Activated CD8-positive, alpha-beta memory T cell treated with anti-CD3 and anti-CD28 coated beads for 36 hours (primary cell): Measurements from ENCODE around the gene GMIP. TPM values are rescaled to one million over a fixed set of nuclear protein-coding genes. Genes with fewer than 3 reads are reported as not detected.

Experiments used
- CTCF ChIA-PET: fragments of 350-600 bp; sonication (Branson Sonifier 250); formaldehyde crosslinking; loops from one replicate; lab custom pipeline; 2021; ENCODE audit warnings: antibody characterized with exemption; lab: Charles Lee
- POLR2A ChIA-PET: fragments of 350-600 bp; sonication (Branson Sonifier 250); formaldehyde crosslinking; loops from one replicate; lab custom pipeline; 2021; ENCODE audit warnings: antibody characterized with exemption; lab: Charles Lee
- total RNA-seq, 2 experiments: library from RNA; stranded (reverse); gene quantifications; one replicate each; pipeline ENCODE4 v1.2.3, GENCODE V29; 2021

The GMIP gene
- total RNA-seq, 2 experiments from 2014 or later = 58.1 to 60.9 TPM

- POLR2A ChIA-PET = no interaction called here
- CTCF ChIA-PET = no interaction called here
These were observed 3.8 kb upstream of the GMIP start for GRCh38 chr19:19647037-19647835.

- ChIA-PET CTCF (interaction anchor here (1.9 to 3.5 kb wide), 2 partner anchors 16 to 113 kb away, joined by 17 to 32 read pairs; no protein-coding TSS in a partner anchor), POLR2A (interaction anchor here (1.0 kb wide), 1 partner anchor 16 kb away, joined by 4 read pairs; no protein-coding TSS in a partner anchor)
These were observed 1.9 kb upstream of the GMIP start for GRCh38 chr19:19645233-19645870.

GRCh38 chr19:19644054-19644388 lies 564 bp upstream of the GMIP start:
- POLR2A ChIA-PET = no interaction called here
- CTCF ChIA-PET = interaction anchor here (0.7 to 3.5 kb wide), 22 partner anchors 9 to 314 kb away, joined by 3 to 32 read pairs (median 5); partner anchors contain the start of genes YJEFN3 and ZNF101

- POLR2A ChIA-PET = no interaction called here
These were observed 825 bp downstream of the GMIP start for GRCh38 chr19:19642506-19643157.

GRCh38 chr19:19637523-19638251 lies 5.8 kb downstream of the GMIP start:
- ChIA-PET POLR2A (interaction anchor here (1.2 kb wide), 1 partner anchor 9 kb away, joined by 3 read pairs; no protein-coding TSS in a partner anchor), CTCF (interaction anchor here (3.8 kb wide), 1 partner anchor 106 kb away, joined by 10 read pairs; no protein-coding TSS in a partner anchor)

More at GRCh38 chr19:19642506-19643157, 825 bp downstream of the GMIP start:
- CTCF ChIA-PET = interaction anchor here (2.0 kb wide), 1 partner anchor 19 kb away, joined by 5 read pairs; no protein-coding TSS in a partner anchor

- CTCF ChIA-PET = no interaction called here
- POLR2A ChIA-PET = interaction anchor here (1.2 kb wide), 1 partner anchor 9 kb away, joined by 3 read pairs; no protein-coding TSS in a partner anchor
These were observed 6.3 kb downstream of the GMIP start for GRCh38 chr19:19637186-19637522.

- ChIA-PET CTCF (interaction anchor here (0.8 kb wide), 1 partner anchor 104 kb away, joined by 3 read pairs; no protein-coding TSS in a partner anchor), POLR2A (interaction anchor here (1.2 kb wide), 1 partner anchor 8 kb away, joined by 3 read pairs; no protein-coding TSS in a partner anchor)
These were observed 6.8 kb downstream of the GMIP start for GRCh38 chr19:19636573-19637185.

GRCh38 chr19:19635313-19635702 lies 8.1 kb downstream of the GMIP start:
- POLR2A ChIA-PET = no interaction called here
- CTCF ChIA-PET = no interaction called here

GRCh38 chr19:19634516-19635312 lies 8.7 kb downstream of the GMIP start:
- CTCF ChIA-PET = interaction anchor here (1.5 to 1.7 kb wide), 2 partner anchors 9 to 103 kb away, joined by 4 to 8 read pairs; partner anchors contain the start of gene GMIP
- POLR2A ChIA-PET = interaction anchor here (0.6 kb wide), 1 partner anchor 44 kb away, joined by 5 read pairs; no protein-coding TSS in a partner anchor

GRCh38 chr19:19633711-19634515 lies 9.5 kb downstream of the GMIP start:
- ChIA-PET CTCF (interaction anchor here (1.5 to 1.7 kb wide), 2 partner anchors 10 to 102 kb away, joined by 4 to 8 read pairs; partner anchors contain the start of gene GMIP), POLR2A (interaction anchor here (0.6 kb wide), 2 partner anchors 27 to 45 kb away, joined by 5 to 7 read pairs; no protein-coding TSS in a partner anchor)

- ChIA-PET CTCF (interaction anchor here (1.7 kb wide), 1 partner anchor 11 kb away, joined by 8 read pairs; the partner anchor contains the start of gene GMIP), POLR2A (no interaction called here)
These were observed 10.8 kb downstream of the GMIP start for GRCh38 chr19:19632661-19633060.

- CTCF ChIA-PET = interaction anchor here (1.0 kb wide), 1 partner anchor 13 kb away, joined by 3 read pairs; no protein-coding TSS in a partner anchor
- POLR2A ChIA-PET = no interaction called here
These were observed 12.1 kb downstream of the GMIP start for GRCh38 chr19:19631346-19631745.

- ChIA-PET POLR2A (no interaction called here), CTCF (no interaction called here)
These were observed 13.0 kb downstream of the GMIP start for GRCh38 chr19:19630426-19630825.

GRCh38 chr19:19630062-19630414 lies 13.4 kb downstream of the GMIP start:
- ChIA-PET CTCF (no interaction called here), POLR2A (no interaction called here)

GRCh38 chr19:19628501-19629134 lies 14.8 kb downstream of the GMIP start:
- ChIA-PET POLR2A (interaction anchor here (0.7 to 1.1 kb wide), 5 partner anchors 9 to 38 kb away, joined by 3 to 4 read pairs (median 3); partner anchors contain the start of gene PBX4), CTCF (interaction anchor here (0.7 to 1.8 kb wide), 5 partner anchors 11 to 121 kb away, joined by 3 to 9 read pairs (median 4); no protein-coding TSS in a partner anchor)
